ENCODE results near the gene PHACTR1.

DNA sequence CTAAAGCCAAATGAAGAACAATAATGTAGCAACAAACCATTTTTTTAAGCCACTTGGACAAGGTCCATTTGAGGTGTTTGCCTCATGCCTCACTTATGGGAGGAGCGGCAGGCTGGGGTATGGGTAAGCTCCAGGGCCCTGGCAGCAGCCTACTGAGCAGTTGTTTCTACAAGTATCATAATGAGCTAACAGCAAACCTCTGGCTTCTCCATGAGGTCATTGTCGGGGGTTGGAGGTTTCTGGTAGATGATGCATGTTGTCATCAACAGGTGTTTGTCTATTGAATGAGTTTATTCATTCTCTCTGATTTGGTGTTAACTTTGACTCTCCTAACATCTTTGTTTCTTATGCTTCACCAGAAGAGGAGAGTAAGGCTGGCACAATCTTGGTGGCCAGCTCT lies 461.1 kb downstream of the PHACTR1 start:
- TF ChIP-seq TAF1 (IDR thresholded peaks at IDR 0.05; ENCODE audit: low read depth, low read length): no peak
- no peak for TF ChIP-seq POLR2AphosphoS5 (IDR thresholded peaks at IDR 0.05; ENCODE audit: low read depth, low read length)

Measured in GM12891 (cell line).